HepG2 (cell line): ENCODE data around the gene BTBD7. TPM values are rescaled to one million over a fixed set of nuclear protein-coding genes. Genes with fewer than 3 reads are reported as not detected.

Source experiments
- IRF2 ChIP-seq: IDR thresholded peaks from 2 replicates; pipeline ENCODE4 v1.6.1; 2018; ENCODE audit warnings: missing genetic modification reagents, missing compliant biosample characterization
- ISX ChIP-seq: sonication (generic); formaldehyde crosslinking; conservative IDR thresholded peaks from 2 replicates; pipeline ENCODE4 v1.5.0; 2020; ENCODE audit warnings: missing genetic modification reagents
- NONO ChIP-seq, 2 experiments: fragments of 450-650 bp in 1 of 2; sonication (generic) in 1 of 2; formaldehyde crosslinking in 1 of 2; IDR thresholded peaks in 1 of 2; conservative IDR thresholded peaks in 1 of 2; 2 replicates each; pipeline versions ENCODE4 v1.6.1 to v1.8.0; 2017 to 2022; ENCODE audit warnings: mild to moderate bottlenecking in 1 of 2, missing genetic modification reagents in 1 of 2, moderate library complexity in 1 of 2
- NR3C1 ChIP-seq: sonication (generic); formaldehyde crosslinking; IDR thresholded peaks from 2 replicates; pipeline ENCODE4 v1.4.0; 2020; ENCODE audit warnings: missing genetic modification reagents
- POLR2G ChIP-seq: fragments of 200-400 bp; formaldehyde crosslinking; IDR thresholded peaks from 2 replicates; pipeline ENCODE4 v1.6.1; 2018; ENCODE audit warnings: mild to moderate bottlenecking, low read depth, low read length, moderate library complexity
- RERE ChIP-seq: IDR thresholded peaks from 2 replicates; pipeline ENCODE4 v1.6.1; 2016; ENCODE audit warnings: low read depth, missing genetic modification reagents, missing compliant biosample characterization
- STAT6 ChIP-seq: sonication (generic); formaldehyde crosslinking; IDR thresholded peaks from 2 replicates; pipeline ENCODE4 v1.4.0; 2020; ENCODE audit warnings: missing genetic modification reagents, mild to moderate bottlenecking, borderline replicate concordance
- ZBTB43 ChIP-seq: sonication (generic); formaldehyde crosslinking; conservative IDR thresholded peaks from 2 replicates; pipeline ENCODE4 v1.4.0; 2020; ENCODE audit warnings: missing genetic modification reagents
- ZNF225 ChIP-seq: sonication (generic); formaldehyde crosslinking; IDR thresholded peaks from 2 replicates; pipeline ENCODE4 v1.4.0; 2020; ENCODE audit warnings: mild to moderate bottlenecking, missing genetic modification reagents
- ZNF232 ChIP-seq: sonication (generic); formaldehyde crosslinking; IDR thresholded peaks from 2 replicates; pipeline ENCODE4 v1.4.0; 2020; ENCODE audit warnings: missing genetic modification reagents, borderline replicate concordance
- ZNF281 ChIP-seq: sonication (generic); formaldehyde crosslinking; IDR thresholded peaks from 2 replicates; pipeline ENCODE4 v1.4.0; 2020; ENCODE audit warnings: missing genetic modification reagents, borderline replicate concordance
- ZNF317 ChIP-seq: sonication (generic); formaldehyde crosslinking; IDR thresholded peaks from 2 replicates; pipeline ENCODE4 v1.5.0; 2020; ENCODE audit warnings: mild to moderate bottlenecking, missing genetic modification reagents
- ZNF343 ChIP-seq: sonication (generic); formaldehyde crosslinking; IDR thresholded peaks from 2 replicates; pipeline ENCODE4 v1.4.0; 2020; ENCODE audit warnings: mild to moderate bottlenecking, missing genetic modification reagents
- ZNF350 ChIP-seq: sonication (generic); formaldehyde crosslinking; IDR thresholded peaks from 2 replicates; pipeline ENCODE4 v1.4.0; 2020; ENCODE audit warnings: mild to moderate bottlenecking, low read depth, missing genetic modification reagents, borderline replicate concordance
- ZNF614 ChIP-seq: IDR thresholded peaks from 2 replicates; pipeline ENCODE4 v1.6.1; 2018; ENCODE audit warnings: missing biosample characterization, missing genetic modification reagents, inconsistent platforms, borderline replicate concordance
- ZNF790 ChIP-seq: sonication (generic); formaldehyde crosslinking; IDR thresholded peaks from 2 replicates; pipeline ENCODE4 v1.8.0; 2022; ENCODE audit warnings: missing genetic modification reagents, mild to moderate bottlenecking, borderline replicate concordance
- polyA plus RNA-seq, 8 experiments: library from polyadenylated mRNA; depleted of rRNA in 3 of 8; stranded (reverse) in 7 of 8; unstranded in 1 of 8; fragments of >200 nt; fragmentation: Illumina TruSeq in 4 of 8; extraction: Trizol in 4 of 8; gene quantifications; 2 replicates each; pipeline versions ENCODE4 v1.2.1 to v1.2.3, GENCODE V29; 2011 to 2016; ENCODE audit warnings: low read depth in 4 of 8, missing spikeins in 1 of 8, mixed read lengths in 1 of 8; ENCODE audit not compliant: insufficient read depth in 1 of 8
- total RNA-seq, 5 experiments: library from RNA; depleted of rRNA; stranded (reverse); fragments of >200 nt; fragmentation: Illumina TruSeq; extraction: Trizol; gene quantifications; 2 replicates each; pipeline ENCODE4 v1.2.3, GENCODE V29; 2016; ENCODE audit warnings: low read depth in 1 of 5

The BTBD7 gene
- total and polyA plus RNA-seq, 2 of the 13 experiments (the other 11 are each of a cell fraction or from before 2014, with no cell fraction given), result 11.6 to 15.2 TPM

- TF ChIP-seq RERE (CRISPR knock-in tag) (no peak), IRF2 (CRISPR knock-in tag) (peak; percentile 67), ZNF343 (no peak), ZNF350 (peak; percentile 70; the same call in 1 of the 2 replicates), ZNF317 (peak; percentile 39; the same call in 1 of the 2 replicates), STAT6 (CRISPR knock-in tag) (no peak; the same call in 1 of the 2 replicates), ZNF225 (CRISPR knock-in tag) (0 out of 2 replicates have a peak, but pooled peaks have one; percentile 52), ZBTB43 (CRISPR knock-in tag) (no peak), ZNF232 (CRISPR knock-in tag) (peak; percentile 24; the same call in 1 of the 2 replicates), POLR2G (peak; percentile 85), ZNF614 (CRISPR knock-in tag) (peak; percentile 64; the same call in 1 of the 2 replicates), NONO (IDR thresholded peaks at IDR 0.05) (no peak), NONO (CRISPR knock-in tag; conservative IDR thresholded peaks at IDR 0.05) (peak; percentile 92), ZNF790 (CRISPR knock-in tag) (peak; percentile 50; the same call in 1 of the 2 replicates), NR3C1 (CRISPR knock-in tag) (no peak), ISX (CRISPR knock-in tag) (no peak), ZNF281 (CRISPR knock-in tag) (peak; percentile 61; the same call in 1 of the 2 replicates)
These were observed 125.9 kb downstream of the BTBD7 start, which contains the start of the genes GON7 and UBR7 (continued) for GRCh38 chr14:93206793-93207467.
